Stimulated activated naive CD8-positive, alpha-beta T cell treated with anti-CD3 and anti-CD28 coated beads, Interleukin-15, amount 100 ng/mL, for 72 hours (primary cell): ENCODE results near the gene FAM168A.

ENCODE experiments used
- ATAC-seq: fragments of 150-1000 bp; cut with Tn5 transposase; 2 replicates; pipeline ENCODE4 v1.10.0; 2021; ENCODE audit warnings: mild to moderate bottlenecking, moderate library complexity
- DNase-seq, 2 donors: peaks; one replicate each; pipeline ENCODE4 v3.0.0; 2021 to 2022
- H3K27ac Mint-ChIP-seq, 2 donors: one replicate each; pipeline ENCODE4 v1.8.0; 2022; ENCODE audit warnings: mild to moderate bottlenecking in 2 of 2, mixed read lengths in 2 of 2, moderate library complexity in 2 of 2
- H3K27me3 Mint-ChIP-seq: one replicate; pipeline ENCODE4 v1.8.0; 2022; ENCODE audit warnings: mixed read lengths
- H3K4me1 Mint-ChIP-seq: one replicate; pipeline ENCODE4 v1.8.0; 2022; ENCODE audit warnings: mild to moderate bottlenecking, mixed read lengths
- H3K4me3 Mint-ChIP-seq, 2 donors: one replicate each; pipeline ENCODE4 v1.8.0; 2022; ENCODE audit warnings: mild to moderate bottlenecking in 2 of 2, mixed read lengths in 2 of 2, moderate library complexity in 1 of 2
- H3K9me3 Mint-ChIP-seq, 2 donors: one replicate each; pipeline ENCODE4 v1.8.0; 2022; ENCODE audit warnings: mixed read lengths in 2 of 2

The FAM168A gene, protein sequence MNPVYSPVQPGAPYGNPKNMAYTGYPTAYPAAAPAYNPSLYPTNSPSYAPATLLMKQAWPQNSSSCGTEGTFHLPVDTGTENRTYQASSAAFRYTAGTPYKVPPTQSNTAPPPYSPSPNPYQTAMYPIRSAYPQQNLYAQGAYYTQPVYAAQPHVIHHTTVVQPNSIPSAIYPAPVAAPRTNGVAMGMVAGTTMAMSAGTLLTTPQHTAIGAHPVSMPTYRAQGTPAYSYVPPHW

GRCh38 chr11:73597956-73598718 lies at the start of gene FAM168A:
FAM168A (minus strand) TSS chr11:73598112; CDS start chr11:73468474, 129,638 bp downstream.
- peak within 1 kb of the TSS; percentile 97 for H3K27ac Mint-ChIP-seq
- H3K27me3 Mint-ChIP-seq: no peaks in the 10 kb centered on the region
- peak; percentile 97 for ATAC-seq
- H3K4me1 Mint-ChIP-seq: peaks cover 42% of the 10 kb centered on the region
- DNase-seq: peak; percentile 89 to 91
- H3K4me3 Mint-ChIP-seq: peak within 1 kb of the TSS; percentile 93 to 94
- H3K9me3 Mint-ChIP-seq: no peaks in the 10 kb centered on the region

DNA sequence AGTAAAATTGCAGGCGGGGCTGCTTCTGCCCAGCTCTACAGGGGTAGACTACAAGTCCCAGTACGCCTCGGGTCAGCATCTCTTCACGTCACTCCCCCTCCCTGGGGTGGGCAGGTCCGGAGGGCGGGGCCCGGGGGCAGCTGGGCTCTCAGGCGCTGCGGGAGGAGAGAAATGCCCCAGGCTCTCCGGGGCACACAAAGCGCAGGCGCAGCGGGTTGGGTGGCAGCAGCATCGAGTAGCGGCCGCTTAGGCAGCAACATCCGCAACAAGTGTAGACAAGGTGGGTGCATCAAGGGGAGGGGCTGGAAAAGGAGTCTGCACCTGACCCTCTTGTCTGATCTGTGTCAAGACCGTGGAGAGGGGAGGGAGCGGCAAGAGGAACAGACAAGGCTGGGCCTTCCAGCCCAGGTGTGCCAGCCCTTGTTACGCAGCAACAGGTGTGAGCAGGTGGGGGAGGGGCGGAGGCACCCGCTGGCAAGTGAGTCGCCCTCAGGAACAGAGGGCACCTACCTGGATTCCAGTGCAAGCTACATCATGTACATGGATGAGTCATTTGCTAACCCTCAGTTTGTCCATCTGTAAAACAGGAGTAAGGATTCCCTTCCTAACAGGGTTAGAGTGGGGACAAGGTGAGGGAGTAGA lies 49.7 kb upstream of the FAM168A start:
- peak; percentile 99 for ATAC-seq
- Mint-ChIP-seq H3K27me3 (no peaks in the 10 kb centered on the region), H3K4me3 (peak overlapping the region; percentile 82 to 90), H3K27ac (peak overlapping the region in 1 of 2 donors; percentile 83), H3K9me3 (no peaks in the 10 kb centered on the region), H3K4me1 (peaks cover 19% of the 10 kb centered on the region)
- peak; percentile 91 to 94 for DNase-seq

GRCh38 chr11:73645972-73646631 lies 48.2 kb upstream of the FAM168A start, which contains the start of gene PLEKHB1:
PLEKHB1 (plus strand) TSS chr11:73646581; CDS start chr11:73646609, 28 bp downstream.
- ATAC-seq (no peak), DNase-seq (no peak)
- Mint-ChIP-seq H3K4me1 (peaks cover 19% of the 10 kb centered on the region), H3K27me3 (no peaks in the 10 kb centered on the region), H3K27ac (peak within 1 kb of the TSS in 1 of 2 donors; percentile 54), H3K4me3 (peak within 1 kb of the TSS; percentile 82 to 90), H3K9me3 (no peaks in the 10 kb centered on the region)

DNA sequence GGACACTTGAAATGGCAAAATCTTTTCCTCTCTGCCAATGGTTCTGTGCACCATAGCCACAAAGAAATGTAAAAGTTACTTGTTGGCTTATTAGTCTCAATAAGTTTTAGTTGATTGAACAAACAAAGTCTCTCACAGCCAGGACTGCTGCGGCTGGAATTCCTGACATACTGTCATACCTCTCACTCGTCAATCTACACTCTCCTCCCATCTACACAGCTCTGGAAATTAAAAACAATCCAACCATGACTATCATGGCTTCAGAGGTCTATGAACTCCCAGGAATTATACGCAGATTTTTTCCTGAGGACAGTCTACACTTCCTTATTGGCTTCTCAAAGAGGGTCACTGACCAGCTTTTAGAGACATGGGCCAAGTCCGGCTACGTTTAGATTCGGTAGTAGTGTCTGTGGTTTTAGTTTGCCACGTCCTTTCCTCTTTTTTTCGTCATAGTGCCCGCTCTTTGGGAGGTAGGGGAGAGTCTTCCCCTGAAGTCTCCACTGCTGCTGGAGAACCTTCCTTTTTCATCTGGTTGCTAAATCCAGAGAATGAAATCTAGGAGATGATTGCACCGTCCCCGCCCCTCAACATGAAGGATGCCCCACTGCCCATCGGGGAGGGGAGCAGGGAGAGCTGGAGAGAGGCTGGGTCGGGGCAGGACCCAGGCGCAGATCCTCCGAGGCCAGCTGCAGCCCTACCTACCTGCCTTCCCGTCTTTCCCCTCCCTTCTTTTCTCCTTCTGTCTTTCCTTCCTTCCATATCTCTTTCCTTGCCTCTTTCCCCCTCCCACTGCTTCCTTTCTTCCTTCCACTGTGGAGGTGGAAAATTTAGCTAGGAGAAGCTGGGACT lies 47.4 kb upstream of the FAM168A start:
- Mint-ChIP-seq H3K4me3 (no peak overlapping the region), H3K27ac (peak overlapping the region in 1 of 2 donors; percentile 54), H3K4me1 (peaks cover 22% of the 10 kb centered on the region), H3K9me3 (no peaks in the 10 kb centered on the region), H3K27me3 (no peaks in the 10 kb centered on the region)
- DNase-seq (no peak), ATAC-seq (no peak)

DNA sequence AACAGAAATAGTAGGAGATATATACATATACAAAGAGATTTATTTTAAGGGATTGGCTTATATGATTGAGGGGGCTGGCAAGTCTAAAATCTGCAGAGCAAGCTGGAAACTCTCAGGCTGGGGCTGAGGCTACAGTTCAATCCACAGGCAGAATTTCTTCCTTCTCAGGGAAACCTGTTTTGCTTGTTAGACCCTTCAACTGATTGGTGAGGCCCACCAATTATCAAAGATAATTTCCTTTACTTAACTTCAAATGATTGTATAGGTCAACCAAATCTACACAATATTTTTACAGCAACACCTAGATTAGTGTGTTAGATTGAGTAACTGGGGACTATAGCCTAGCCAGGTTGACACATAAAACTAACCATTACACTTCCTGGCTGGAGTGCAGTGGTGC lies 43.8 kb upstream of the FAM168A start:
- ATAC-seq (no peak), DNase-seq (no peak)
- H3K27me3 Mint-ChIP-seq: no peaks in the 10 kb centered on the region
- H3K4me3 Mint-ChIP-seq: no peak overlapping the region
- H3K27ac Mint-ChIP-seq: no peak overlapping the region
- H3K9me3 Mint-ChIP-seq: no peaks in the 10 kb centered on the region
- H3K4me1 Mint-ChIP-seq: peaks cover 10% of the 10 kb centered on the region

DNA sequence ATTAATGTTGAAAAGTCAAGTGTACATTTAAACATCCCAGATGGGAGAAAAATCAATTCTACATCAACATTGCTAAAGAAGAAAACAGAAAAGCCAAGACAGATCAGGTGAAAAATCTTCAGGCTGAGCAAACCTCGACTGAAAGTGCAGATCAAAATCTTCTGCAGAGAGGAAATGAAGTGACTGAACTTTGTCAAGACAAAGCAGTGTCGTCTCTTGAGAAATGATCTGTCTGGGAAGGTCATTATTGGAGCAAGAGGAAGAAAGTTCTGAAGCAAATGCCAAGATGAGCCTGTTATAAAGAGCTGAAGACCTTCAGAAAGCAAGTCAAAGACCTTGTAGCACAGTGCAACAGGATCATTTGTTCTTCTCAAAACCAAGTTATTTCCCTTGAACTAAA lies 42.7 kb upstream of the FAM168A start:
- H3K4me1 Mint-ChIP-seq: peaks cover 7% of the 10 kb centered on the region
- no peak for ATAC-seq
- no peaks in the 10 kb centered on the region for H3K27me3 Mint-ChIP-seq
- H3K27ac Mint-ChIP-seq: no peak overlapping the region
- no peak overlapping the region for H3K4me3 Mint-ChIP-seq
- DNase-seq: no peak
- no peaks in the 10 kb centered on the region for H3K9me3 Mint-ChIP-seq

GRCh38 chr11:73637012-73637411 lies 39.1 kb upstream of the FAM168A start:
- ATAC-seq (no peak), DNase-seq (no peak)
- Mint-ChIP-seq H3K27me3 (no peaks in the 10 kb centered on the region), H3K9me3 (no peaks in the 10 kb centered on the region), H3K4me1 (peaks cover 15% of the 10 kb centered on the region), H3K4me3 (no peak overlapping the region), H3K27ac (no peak overlapping the region)

DNA sequence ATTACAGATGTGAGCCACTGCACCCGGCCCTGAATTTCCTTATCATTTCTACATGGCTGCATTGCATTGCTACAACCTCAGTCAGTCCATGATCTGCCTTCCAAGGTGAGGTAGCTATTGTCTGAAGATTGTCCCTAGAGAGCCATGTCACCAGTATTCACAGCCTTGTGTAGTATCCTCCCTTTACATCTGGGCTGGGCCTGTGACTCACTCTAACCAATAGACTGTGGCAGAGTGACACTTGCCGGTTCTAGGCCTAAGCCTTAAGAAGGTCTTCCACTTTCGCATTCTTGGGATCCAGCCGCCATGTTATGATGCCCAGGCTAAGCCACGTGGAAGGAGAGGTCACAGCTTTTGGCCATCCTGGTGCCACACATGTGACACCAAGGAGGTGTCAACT lies 38.3 kb upstream of the FAM168A start:
- H3K4me1 Mint-ChIP-seq: peaks cover 15% of the 10 kb centered on the region
- no peaks in the 10 kb centered on the region for H3K27me3 Mint-ChIP-seq
- no peak overlapping the region for H3K4me3 Mint-ChIP-seq
- ATAC-seq (no peak), DNase-seq (no peak)
- no peaks in the 10 kb centered on the region for H3K9me3 Mint-ChIP-seq
- no peak overlapping the region for H3K27ac Mint-ChIP-seq

DNA sequence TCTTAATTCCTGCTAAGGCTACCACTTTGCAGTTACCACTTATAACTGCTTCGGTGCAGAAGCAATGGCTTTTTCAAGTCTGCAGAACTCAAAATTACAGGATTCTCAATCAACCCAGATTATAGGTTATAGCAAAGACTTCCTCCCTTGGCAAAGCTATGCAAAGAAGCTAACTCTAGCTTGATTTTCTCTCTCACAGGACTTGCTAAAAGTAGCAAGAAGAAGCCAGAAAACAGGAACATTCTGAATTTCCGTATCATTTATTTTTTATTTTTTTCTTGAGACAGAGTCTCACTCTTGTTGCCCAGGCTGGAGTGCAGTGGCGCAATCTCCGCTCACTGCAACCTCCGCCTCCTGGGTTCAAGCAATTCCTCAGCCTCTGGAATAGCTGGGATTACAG lies 37.8 kb upstream of the FAM168A start:
- Mint-ChIP-seq H3K4me1 (peaks cover 15% of the 10 kb centered on the region), H3K4me3 (no peak overlapping the region), H3K9me3 (no peaks in the 10 kb centered on the region), H3K27ac (no peak overlapping the region), H3K27me3 (no peaks in the 10 kb centered on the region)
- no peak for DNase-seq
- ATAC-seq: no peak

DNA sequence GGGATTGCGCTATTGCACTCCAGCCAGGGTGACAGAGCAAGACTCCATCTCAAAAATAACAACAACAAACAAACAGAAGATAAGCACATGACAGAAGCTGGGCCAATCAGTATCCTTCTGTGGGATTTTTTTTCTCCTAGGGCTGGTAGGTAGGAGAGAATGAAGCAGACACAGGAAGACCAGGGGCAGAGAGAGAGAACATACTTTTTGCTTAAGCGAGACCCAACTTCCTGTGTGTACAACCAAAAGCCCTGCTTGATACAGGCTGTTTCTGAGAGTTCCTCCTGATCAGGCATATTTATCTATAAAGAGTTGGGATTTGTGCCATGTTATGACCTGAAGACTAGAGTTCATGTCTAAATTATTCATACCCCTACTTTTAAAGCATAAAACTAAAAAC lies 36.1 kb upstream of the FAM168A start:
- ATAC-seq (no peak), DNase-seq (no peak)
- Mint-ChIP-seq H3K9me3 (no peaks in the 10 kb centered on the region), H3K27ac (peak overlapping the region in 1 of 2 donors; percentile 36), H3K4me3 (no peak overlapping the region), H3K4me1 (peaks cover 8% of the 10 kb centered on the region), H3K27me3 (no peaks in the 10 kb centered on the region)

GRCh38 chr11:73632996-73633395 lies 35.1 kb upstream of the FAM168A start:
- Mint-ChIP-seq H3K27ac (peak overlapping the region in 1 of 2 donors; percentile 66), H3K27me3 (no peaks in the 10 kb centered on the region), H3K4me1 (peaks cover 8% of the 10 kb centered on the region), H3K4me3 (no peak overlapping the region), H3K9me3 (no peaks in the 10 kb centered on the region)
- no peak for ATAC-seq
- no peak for DNase-seq

DNA sequence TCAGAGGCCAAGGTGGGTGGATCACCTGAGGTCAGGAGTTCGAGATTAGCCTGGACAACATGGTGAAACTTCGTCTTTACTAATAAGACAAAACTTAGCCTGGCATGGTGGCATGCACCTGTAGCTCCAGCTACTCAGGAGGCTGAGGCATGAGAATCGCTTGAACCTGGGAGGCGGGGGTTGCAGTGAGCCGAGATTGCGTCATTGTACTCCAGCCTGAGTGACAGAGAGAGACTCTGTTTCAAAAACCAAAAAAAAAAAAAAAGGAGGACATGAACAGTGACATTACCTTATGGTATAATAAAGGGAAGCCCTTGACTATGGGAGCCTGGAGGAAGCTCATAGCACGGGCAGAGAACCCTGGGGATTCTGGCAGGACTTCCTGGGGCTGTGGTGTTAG lies 32.0 kb upstream of the FAM168A start:
- no peak overlapping the region for H3K4me3 Mint-ChIP-seq
- no peak for DNase-seq
- H3K4me1 Mint-ChIP-seq: peaks cover 8% of the 10 kb centered on the region
- no peaks in the 10 kb centered on the region for H3K9me3 Mint-ChIP-seq
- H3K27me3 Mint-ChIP-seq: peaks cover 2% of the 10 kb centered on the region
- no peak for ATAC-seq
- H3K27ac Mint-ChIP-seq: no peak overlapping the region

DNA sequence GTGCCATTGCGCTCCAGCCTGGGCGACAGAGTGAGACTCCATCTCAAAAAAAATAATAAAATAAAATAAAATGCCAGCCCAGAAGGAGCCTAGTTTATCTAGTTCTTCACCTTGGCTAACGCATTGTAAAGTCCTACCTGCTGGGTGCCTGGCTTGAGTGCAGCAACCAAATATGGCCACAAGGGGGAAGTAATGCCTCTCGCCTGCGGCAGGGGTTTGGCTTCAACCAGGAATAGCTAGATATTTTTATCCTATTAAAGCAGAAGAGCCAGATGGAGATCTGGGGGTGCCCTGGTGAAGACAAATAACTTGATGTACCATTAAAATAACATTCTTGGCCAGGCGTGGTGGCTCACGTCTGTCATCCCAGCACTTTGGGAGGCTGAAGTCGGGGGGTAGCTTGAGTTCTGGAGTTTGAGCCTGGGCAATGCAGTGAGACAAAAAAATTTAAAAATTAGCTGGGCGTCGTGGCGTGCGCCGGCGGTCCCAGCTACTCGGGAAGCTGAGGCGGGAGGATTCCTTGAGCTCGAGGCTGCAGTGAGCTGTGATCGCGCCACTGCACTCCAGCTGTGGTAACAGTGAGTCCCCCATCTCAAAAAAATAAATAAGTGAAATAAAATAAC lies 27.9 kb upstream of the FAM168A start:
- H3K27me3 Mint-ChIP-seq: peaks cover 29% of the 10 kb centered on the region
- peak; percentile 79 for ATAC-seq
- no peak overlapping the region for H3K4me3 Mint-ChIP-seq
- DNase-seq: peak; percentile 60 to 69
- no peaks in the 10 kb centered on the region for H3K9me3 Mint-ChIP-seq
- H3K27ac Mint-ChIP-seq: no peak overlapping the region
- no peaks in the 10 kb centered on the region for H3K4me1 Mint-ChIP-seq

GRCh38 chr11:73623686-73624085 lies 25.8 kb upstream of the FAM168A start:
- no peak for ATAC-seq
- H3K9me3 Mint-ChIP-seq: no peaks in the 10 kb centered on the region
- no peak overlapping the region for H3K27ac Mint-ChIP-seq
- H3K4me3 Mint-ChIP-seq: no peak overlapping the region
- H3K4me1 Mint-ChIP-seq: no peaks in the 10 kb centered on the region
- DNase-seq: no peak
- H3K27me3 Mint-ChIP-seq: peaks cover 29% of the 10 kb centered on the region
